ENCODE measurements around the gene OR5AU1.

OR5AU1 gene

GRCh38 chr14:21155963-21156362, at the start of gene OR5AU1:
TSS of gene OR5AU1 (minus strand) at chr14:21156063. CDS start at chr14:21155872, 191 bp downstream.
- no peak for DNase-seq (ENCODE audit: low read depth in 4 of 4, low spot score in 1 of 4)

- no peak for DNase-seq (ENCODE audit: low read depth in 4 of 4, low spot score in 1 of 4)
Observed at GRCh38 chr14:21205026-21205677, 49.3 kb upstream of the OR5AU1 start.

- DNase-seq (ENCODE audit: low read depth in 4 of 4, low spot score in 1 of 4), result no peak
Observed at GRCh38 chr14:21204167-21205025, 48.5 kb upstream of the OR5AU1 start.

GRCh38 chr14:21203470-21204166, 47.8 kb upstream of the OR5AU1 start:
- DNase-seq (ENCODE audit: low read depth in 4 of 4, low spot score in 1 of 4), result no peak

GRCh38 chr14:21202463-21203358, 46.8 kb upstream of the OR5AU1 start:
- DNase-seq (ENCODE audit: low read depth in 4 of 4, low spot score in 1 of 4), result no peak

GRCh38 chr14:21201732-21202462, 46.0 kb upstream of the OR5AU1 start:
- DNase-seq (ENCODE audit: low read depth in 4 of 4, low spot score in 1 of 4), result no peak

GRCh38 chr14:21200752-21201461, 45.0 kb upstream of the OR5AU1 start:
- DNase-seq (ENCODE audit: low read depth in 4 of 4, low spot score in 1 of 4), result no peak

GRCh38 chr14:21199611-21200560, 44.0 kb upstream of the OR5AU1 start:
- no peak for DNase-seq (ENCODE audit: low read depth in 4 of 4, low spot score in 1 of 4)

- no peak for DNase-seq (ENCODE audit: low read depth in 4 of 4, low spot score in 1 of 4)
Observed at GRCh38 chr14:21197418-21198205, 41.7 kb upstream of the OR5AU1 start.

- DNase-seq (ENCODE audit: low read depth in 4 of 4, low spot score in 1 of 4), result no peak
Observed at GRCh38 chr14:21194597-21194996, 38.7 kb upstream of the OR5AU1 start.

GRCh38 chr14:21192875-21193535, 37.1 kb upstream of the OR5AU1 start:
- no peak for DNase-seq (ENCODE audit: low read depth in 4 of 4, low spot score in 1 of 4)

- DNase-seq (ENCODE audit: low read depth in 4 of 4, low spot score in 1 of 4), result no peak
Observed at GRCh38 chr14:21192447-21192822, 36.6 kb upstream of the OR5AU1 start.

GRCh38 chr14:21191809-21192446, 36.1 kb upstream of the OR5AU1 start:
- peak in 2 of 4 experiments; percentile 35 to 55 for DNase-seq (ENCODE audit: low read depth in 4 of 4, low spot score in 1 of 4)

GRCh38 chr14:21191261-21191808, 35.5 kb upstream of the OR5AU1 start:
- no peak for DNase-seq (ENCODE audit: low read depth in 4 of 4, low spot score in 1 of 4)

- DNase-seq (ENCODE audit: low read depth in 4 of 4, low spot score in 1 of 4), result no peak
Observed at GRCh38 chr14:21185491-21185890, 29.6 kb upstream of the OR5AU1 start.

GRCh38 chr14:21184254-21184653, 28.4 kb upstream of the OR5AU1 start:
- DNase-seq (ENCODE audit: low read depth in 4 of 4, low spot score in 1 of 4), result no peak

Data from stimulated activated CD4-positive, alpha-beta T cell treated with anti-CD3 and anti-CD28 coated beads, Interleukin-1b, Interleukin-23, amount 100 ng/mL, for 24 hours (primary cell).